ENCODE measurements around the gene GOLGA5.
A peak's percentile ranks its signal among the peaks of the same experiment; 100 is the strongest.
"Not testable (repeated sequence)": the region's sequence is repeated elsewhere in the genome, so short reads cannot be mapped to it uniquely, and the experiment has no call there.

GOLGA5 gene

GRCh38 chr14:92832137-92832700 is 38.1 kb downstream of the GOLGA5 start:
- no peak for DNase-seq

GRCh38 chr14:92841930-92842329 is 47.8 kb downstream of the GOLGA5 start:
- DNase-seq, result no peak

GRCh38 chr14:92844204-92844603 is 50.1 kb downstream of the GOLGA5 start:
- DNase-seq, result no peak

GRCh38 chr14:92846162-92846897 is 52.2 kb downstream of the GOLGA5 start:
- peak; percentile 29 for DNase-seq

- DNase-seq, result peak; percentile 77
Measured at GRCh38 chr14:92847278-92847677, 53.2 kb downstream of the GOLGA5 start.

GRCh38 chr14:92847749-92848148 is 53.6 kb downstream of the GOLGA5 start:
- DNase-seq, result peak; percentile 77

GRCh38 chr14:92848887-92849286 is 54.8 kb downstream of the GOLGA5 start:
- peak; percentile 100 for DNase-seq

DNA sequence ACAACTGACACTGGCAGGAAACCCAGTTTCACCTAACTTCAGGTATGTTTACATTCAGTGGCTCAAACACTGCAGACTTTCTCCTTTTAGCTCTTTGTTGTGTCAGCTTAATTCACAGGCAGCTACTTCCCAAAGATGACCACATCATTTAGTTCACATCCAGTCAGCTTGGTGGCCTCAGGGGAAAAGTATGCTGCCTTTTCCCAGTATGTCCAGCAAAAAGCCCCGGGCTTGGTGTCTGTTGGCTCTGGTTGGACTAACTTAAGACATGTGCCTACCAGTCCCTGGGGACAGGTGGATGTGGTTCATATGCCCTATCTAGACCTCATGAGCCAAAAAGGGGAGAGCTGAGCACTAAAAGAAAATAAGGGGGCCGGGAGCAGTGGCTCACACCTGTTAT is 56.4 kb downstream of the GOLGA5 start:
- no peak for DNase-seq

- not testable (repeated sequence) for DNase-seq
Measured at GRCh38 chr14:92853136-92853535, 59.0 kb downstream of the GOLGA5 start.

- no peak for DNase-seq
Measured at GRCh38 chr14:92860049-92860840, 66.1 kb downstream of the GOLGA5 start.

- no peak for DNase-seq
Measured at GRCh38 chr14:92861856-92862745, 68.0 kb downstream of the GOLGA5 start.

GRCh38 chr14:92863286-92864080 is 69.4 kb downstream of the GOLGA5 start:
- no peak for DNase-seq

GRCh38 chr14:92865674-92866073 is 71.6 kb downstream of the GOLGA5 start:
- DNase-seq, result no peak

DNA sequence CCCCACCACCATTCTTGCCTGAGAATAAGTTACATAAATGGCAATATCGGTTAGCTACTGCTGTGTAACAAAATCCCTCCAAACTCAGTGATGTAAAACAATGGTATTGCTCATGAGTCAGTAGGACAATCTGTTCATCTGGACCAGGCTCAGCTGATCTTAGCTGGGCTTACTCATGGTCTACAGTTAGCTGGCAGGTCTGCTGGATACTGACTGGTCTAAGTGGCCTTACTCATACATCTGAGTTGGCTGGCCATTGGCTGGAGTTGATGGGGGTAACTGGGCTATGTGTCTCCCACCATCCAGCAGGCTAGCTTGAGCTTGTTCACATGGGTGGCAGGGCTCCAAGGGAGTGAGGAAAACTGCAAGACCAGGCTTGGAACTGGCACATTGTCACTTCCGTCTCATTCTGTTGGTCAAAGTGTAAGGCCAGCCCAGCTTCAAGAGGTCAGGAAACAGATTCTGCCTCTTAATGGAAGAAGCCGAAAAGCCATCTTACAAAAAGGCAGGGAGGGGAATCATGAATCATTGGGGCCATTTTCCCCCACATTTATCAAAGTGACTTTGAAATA is 72.2 kb downstream of the GOLGA5 start:
- no peak for DNase-seq

- DNase-seq, result peak; percentile 81
Measured at GRCh38 chr14:92866901-92867865, 73.1 kb downstream of the GOLGA5 start.

GRCh38 chr14:92874962-92875661 is 81.0 kb downstream of the GOLGA5 start:
- DNase-seq, result no peak

DNA sequence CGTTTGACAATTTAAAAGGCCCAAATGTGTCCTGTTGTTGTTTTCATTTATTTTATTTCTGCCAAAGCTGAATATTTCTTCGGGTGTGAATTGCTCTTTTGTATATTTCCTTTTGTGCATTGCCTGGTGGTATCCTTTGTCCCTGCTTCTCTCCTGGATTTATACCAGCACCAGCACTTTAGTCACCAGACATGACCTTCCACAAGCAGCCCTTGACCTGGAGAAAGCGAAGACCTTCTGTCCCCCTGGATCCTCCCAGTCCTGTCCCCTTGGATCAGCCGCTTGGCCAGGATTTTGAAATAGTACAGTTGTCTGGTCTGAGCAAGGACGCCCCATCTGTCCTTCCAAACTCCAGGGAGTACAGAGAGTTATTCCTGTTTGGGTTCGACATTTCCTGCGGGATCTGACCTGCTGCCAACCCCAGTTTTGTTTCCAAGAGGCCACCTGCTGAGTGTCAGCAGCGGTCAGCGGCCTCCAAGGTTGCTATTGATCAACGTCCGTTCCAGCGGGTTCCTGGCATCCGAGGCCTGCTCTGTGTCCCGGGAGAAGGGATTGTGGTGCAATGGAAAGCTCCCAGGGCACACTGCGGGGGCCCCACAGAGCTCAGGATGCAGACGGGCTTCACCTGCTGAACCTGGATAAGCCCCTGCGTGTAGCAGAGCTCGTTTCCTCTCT is 83.8 kb downstream of the GOLGA5 start:
- DNase-seq, result no peak

DNA sequence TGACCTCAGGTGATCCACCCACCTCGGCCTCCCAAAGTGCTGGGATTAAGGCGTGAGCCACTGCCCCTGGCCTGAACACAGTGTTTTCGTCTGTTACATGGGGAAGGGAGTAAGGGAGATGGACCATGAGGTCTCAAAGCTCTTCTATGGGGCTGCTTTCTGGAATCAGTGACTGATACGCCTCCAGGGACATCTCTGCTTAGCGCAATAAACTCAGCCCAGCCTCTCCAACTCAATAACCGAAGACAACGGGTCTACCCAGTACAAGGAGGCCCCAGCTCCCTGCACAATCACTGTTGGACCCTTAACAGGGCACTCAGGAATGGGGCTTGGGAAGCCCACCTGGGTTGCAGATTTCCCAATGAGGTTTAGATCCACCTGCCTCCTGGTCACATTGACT is 86.2 kb downstream of the GOLGA5 start:
- no peak for DNase-seq

- no peak for DNase-seq
Measured at GRCh38 chr14:92880851-92881250, 86.7 kb downstream of the GOLGA5 start.
